Lower leg skin (tissue), 3 donors: ENCODE results near the gene LRG1.
A peak's percentile ranks its signal among the peaks of the same experiment; 100 is the strongest.

ENCODE experiments used
- POLR2A ChIP-seq, 2 donors: fragments of 450-650 bp; IDR thresholded peaks; one replicate each; pipeline ENCODE4 v1.6.1; 2016 to 2017; ENCODE audit warnings: antibody characterized with exemption in 2 of 2, mild to moderate bottlenecking in 1 of 2, moderate library complexity in 1 of 2
- TF ChIP-seq, protein P1 (sequence below), 3 donors: fragments of 450-650 bp; IDR thresholded peaks; one replicate each; pipeline ENCODE4 v1.5.1; 2016; ENCODE audit warnings: antibody characterized with exemption in 3 of 3, mild to moderate bottlenecking in 3 of 3, moderate library complexity in 2 of 3

DNA sequence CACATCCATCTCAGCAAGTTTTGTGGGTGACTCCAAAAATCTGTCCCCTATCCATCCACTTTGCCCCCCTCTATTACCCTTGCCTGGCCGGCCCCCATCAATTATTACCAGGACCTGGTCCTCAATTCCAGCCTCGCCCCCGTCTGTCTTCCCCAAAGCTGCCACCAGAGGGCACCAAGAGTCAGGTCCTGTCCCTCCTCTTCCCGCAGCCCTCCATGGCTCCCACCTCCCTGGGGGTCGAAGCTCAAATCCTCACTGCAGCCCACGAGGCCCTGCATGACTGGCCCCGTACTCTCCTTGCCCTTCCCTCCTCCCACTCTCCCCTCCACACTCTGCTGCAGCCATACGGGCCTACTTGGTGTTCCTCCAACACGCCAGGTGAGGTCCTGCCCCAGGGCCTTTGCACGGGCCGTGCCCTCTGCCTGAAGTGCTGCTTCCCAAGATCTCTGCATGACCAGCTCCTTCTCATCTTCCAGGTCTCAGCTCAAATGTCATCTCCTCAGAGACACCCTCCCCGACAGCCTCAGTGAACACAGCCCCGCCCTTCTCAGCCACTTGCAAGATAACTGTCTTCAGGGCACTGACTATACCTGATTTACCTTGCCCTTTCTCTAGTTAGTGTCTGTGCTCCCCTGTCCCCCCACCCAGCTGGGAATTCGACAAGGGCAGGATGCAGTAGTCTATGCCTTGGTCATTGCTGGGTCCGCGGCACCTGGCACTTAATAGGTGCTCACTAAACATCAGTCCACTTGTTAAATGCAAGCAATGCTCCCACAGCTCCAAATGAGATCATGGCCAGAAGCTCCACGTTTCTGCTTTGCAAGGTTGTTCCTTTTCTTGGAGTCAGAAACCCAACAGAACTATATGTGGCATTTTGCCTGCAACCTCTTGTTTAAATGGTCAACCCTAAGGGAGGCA lies 36.4 kb upstream of the LRG1 start:
- no peak for TF ChIP-seq POLR2A (IDR thresholded peaks at IDR 0.05)
- TF ChIP-seq, protein P1, sequence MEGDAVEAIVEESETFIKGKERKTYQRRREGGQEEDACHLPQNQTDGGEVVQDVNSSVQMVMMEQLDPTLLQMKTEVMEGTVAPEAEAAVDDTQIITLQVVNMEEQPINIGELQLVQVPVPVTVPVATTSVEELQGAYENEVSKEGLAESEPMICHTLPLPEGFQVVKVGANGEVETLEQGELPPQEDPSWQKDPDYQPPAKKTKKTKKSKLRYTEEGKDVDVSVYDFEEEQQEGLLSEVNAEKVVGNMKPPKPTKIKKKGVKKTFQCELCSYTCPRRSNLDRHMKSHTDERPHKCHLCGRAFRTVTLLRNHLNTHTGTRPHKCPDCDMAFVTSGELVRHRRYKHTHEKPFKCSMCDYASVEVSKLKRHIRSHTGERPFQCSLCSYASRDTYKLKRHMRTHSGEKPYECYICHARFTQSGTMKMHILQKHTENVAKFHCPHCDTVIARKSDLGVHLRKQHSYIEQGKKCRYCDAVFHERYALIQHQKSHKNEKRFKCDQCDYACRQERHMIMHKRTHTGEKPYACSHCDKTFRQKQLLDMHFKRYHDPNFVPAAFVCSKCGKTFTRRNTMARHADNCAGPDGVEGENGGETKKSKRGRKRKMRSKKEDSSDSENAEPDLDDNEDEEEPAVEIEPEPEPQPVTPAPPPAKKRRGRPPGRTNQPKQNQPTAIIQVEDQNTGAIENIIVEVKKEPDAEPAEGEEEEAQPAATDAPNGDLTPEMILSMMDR (IDR thresholded peaks at IDR 0.05) = peak in 1 of 3 donors; percentile 21
